HG03354 (cell line): Measurements from ENCODE around the gene ZMYND11.
A peak's percentile ranks its signal among the peaks of the same experiment; 100 is the strongest.

Source experiments
- ATAC-seq: cut with Tn5 transposase; IDR thresholded peaks from one replicate; pipeline ENCODE4 v1.9.1; 2021; ENCODE audit warnings: mild to moderate bottlenecking; ENCODE audit not compliant: unreplicated experiment, poor library complexity, severe bottlenecking

ZMYND11 gene

GRCh38 chr10:135132-135600 is at the start of gene ZMYND11:
Gene ZMYND11 (plus strand): TSS chr10:135455. CDS start chr10:180013, 44,558 bp downstream.
- ATAC-seq = peak; percentile 51

- ATAC-seq = no peak
Measured at GRCh38 chr10:86031-86430, 49.2 kb upstream of the ZMYND11 start.

GRCh38 chr10:87177-88080 is 47.8 kb upstream of the ZMYND11 start:
- ATAC-seq = no peak

DNA sequence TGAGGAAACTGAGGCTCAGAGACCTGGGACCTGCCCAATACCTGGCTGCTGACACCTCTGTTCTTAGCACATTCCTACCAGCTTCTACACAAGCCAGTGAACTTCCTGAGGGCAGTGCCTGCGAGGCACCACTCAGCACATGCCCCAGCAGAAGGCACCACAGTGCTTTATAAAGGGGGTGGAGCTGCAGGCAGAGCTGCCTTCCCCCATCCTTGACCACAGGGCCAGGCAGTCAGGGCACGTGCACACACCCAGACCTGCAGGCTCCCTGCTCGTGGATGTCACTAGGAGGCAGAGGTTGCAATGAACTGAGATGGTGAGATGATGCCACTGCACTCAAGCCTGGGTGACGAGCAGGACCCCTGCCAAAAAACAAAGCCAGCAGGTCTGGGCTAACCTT is 47.0 kb upstream of the ZMYND11 start:
- no peak for ATAC-seq

- no peak for ATAC-seq
Measured at GRCh38 chr10:89248-89647, 46.0 kb upstream of the ZMYND11 start.

GRCh38 chr10:90161-90560 is 45.1 kb upstream of the ZMYND11 start:
- no peak for ATAC-seq

GRCh38 chr10:91313-91712 is 43.9 kb upstream of the ZMYND11 start:
- no peak for ATAC-seq

GRCh38 chr10:92153-92552 is 43.1 kb upstream of the ZMYND11 start:
- no peak for ATAC-seq

GRCh38 chr10:92846-93245 is 42.4 kb upstream of the ZMYND11 start:
- no peak for ATAC-seq

DNA sequence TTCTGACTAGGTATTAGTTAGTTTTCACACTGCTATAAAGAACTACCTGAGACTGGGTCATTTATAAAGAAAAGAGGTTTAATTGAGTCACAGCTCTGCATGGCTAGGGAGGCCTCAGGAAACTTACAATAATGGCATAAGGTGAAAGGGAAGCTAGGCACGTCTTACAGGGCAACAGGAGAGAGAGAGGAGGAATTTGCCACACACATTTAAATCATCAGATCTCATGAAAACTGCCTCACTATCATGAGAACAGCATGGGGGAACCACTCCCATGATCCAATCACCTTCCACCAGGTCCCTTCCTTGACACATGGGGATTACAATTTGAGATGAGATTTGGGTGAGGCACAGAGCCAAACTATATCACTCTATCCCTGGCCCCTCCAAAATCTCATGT is 40.6 kb upstream of the ZMYND11 start:
- ATAC-seq = no peak

- no peak for ATAC-seq
Measured at GRCh38 chr10:95356-96115, 39.7 kb upstream of the ZMYND11 start.

GRCh38 chr10:96466-96865 is 38.8 kb upstream of the ZMYND11 start:
- no peak for ATAC-seq

DNA sequence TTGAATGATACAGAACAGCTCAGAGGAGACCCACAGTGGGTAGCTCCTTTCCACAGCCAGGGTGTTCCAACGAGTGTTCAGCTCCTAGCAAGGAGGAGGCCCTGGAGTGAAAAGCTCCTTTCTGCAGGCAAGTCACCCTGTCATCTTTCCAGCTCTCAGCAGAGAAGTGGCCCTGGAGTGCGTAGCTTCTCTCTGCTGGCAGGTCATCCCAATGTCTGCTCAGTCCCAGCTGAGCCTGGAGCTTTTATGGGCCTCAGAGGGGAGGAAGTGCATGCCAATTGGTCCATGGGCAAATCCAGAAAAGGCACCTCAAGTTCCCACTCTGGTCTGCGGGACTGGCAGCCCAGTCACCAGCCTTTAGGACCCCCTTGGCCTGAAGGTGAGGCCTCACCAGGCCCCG is 30.8 kb upstream of the ZMYND11 start:
- ATAC-seq = no peak

DNA sequence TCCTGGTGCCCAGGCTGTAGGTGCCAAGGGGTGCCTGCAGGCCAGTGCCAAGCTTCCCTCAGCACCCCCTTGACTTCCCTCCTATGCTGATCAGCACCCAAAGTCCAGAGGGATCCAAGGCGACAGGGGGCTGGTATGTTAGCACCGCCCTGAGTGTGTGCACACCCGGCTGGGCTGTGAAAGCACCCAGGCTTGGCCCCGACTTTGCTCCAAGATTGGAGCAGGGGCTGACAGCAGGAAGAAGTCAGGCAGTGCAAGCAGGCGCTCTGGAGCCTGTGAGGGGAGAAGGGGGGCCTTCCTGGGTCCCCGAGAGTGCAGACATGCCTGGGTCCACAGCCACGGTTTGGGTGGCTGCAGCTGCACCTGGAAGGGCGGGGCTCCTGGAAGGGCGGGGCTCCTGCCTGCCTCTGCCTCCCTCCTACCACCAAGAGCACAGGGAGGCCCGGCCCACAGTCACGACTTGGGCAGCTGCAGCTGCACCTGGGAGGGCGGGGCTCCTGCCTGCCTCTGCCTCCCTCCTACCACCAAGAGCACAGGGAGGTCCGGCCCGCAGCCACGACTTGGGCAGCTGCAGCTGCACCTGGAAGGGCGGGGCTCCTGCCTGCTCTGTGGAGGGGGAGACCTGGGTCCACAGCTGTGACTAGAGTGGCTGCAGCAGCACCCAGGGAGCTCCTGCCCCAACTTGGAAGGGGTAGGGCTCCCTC is 30.2 kb upstream of the ZMYND11 start:
- no peak for ATAC-seq

DNA sequence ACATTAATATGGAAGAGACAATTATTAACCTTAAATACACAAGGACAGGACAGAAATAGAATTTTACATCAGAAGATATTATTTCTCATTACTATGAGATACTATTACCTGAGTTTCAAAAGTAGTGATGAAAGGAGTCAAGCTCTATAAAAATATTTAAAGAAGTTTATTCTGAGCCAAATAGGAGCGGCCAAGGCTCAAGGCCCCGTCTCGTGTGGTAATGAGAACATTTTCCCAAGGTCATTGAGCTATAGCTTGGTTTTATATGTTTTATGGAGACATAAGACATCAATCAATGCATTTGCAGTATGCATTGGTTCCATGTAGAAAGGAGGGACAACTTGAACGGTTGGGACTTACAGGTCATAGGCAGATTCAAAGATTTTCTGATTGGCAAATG is 29.4 kb upstream of the ZMYND11 start:
- no peak for ATAC-seq

DNA sequence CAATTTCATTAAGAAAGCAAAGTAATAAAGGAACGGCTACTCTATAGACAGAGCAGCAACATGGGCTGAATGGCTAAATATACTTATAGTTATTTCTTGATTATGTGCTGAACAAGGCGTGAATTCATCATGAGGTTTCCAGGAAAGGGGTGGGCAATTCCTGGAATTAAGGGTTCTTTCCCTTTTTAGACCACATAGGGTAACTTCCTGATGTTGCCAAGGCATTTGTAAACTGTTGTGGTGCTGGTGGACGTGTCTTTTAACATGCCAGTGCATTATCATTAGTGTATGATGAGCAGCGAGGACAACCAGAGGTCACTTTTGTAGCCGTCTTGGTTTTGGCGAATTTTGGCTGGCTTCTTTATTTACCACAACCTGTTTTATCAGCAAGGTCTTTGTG is 28.5 kb upstream of the ZMYND11 start:
- ATAC-seq = no peak

GRCh38 chr10:112246-112645 is 23.0 kb upstream of the ZMYND11 start:
- ATAC-seq = no peak

GRCh38 chr10:124874-125273 is 10.4 kb upstream of the ZMYND11 start:
- ATAC-seq = no peak

DNA sequence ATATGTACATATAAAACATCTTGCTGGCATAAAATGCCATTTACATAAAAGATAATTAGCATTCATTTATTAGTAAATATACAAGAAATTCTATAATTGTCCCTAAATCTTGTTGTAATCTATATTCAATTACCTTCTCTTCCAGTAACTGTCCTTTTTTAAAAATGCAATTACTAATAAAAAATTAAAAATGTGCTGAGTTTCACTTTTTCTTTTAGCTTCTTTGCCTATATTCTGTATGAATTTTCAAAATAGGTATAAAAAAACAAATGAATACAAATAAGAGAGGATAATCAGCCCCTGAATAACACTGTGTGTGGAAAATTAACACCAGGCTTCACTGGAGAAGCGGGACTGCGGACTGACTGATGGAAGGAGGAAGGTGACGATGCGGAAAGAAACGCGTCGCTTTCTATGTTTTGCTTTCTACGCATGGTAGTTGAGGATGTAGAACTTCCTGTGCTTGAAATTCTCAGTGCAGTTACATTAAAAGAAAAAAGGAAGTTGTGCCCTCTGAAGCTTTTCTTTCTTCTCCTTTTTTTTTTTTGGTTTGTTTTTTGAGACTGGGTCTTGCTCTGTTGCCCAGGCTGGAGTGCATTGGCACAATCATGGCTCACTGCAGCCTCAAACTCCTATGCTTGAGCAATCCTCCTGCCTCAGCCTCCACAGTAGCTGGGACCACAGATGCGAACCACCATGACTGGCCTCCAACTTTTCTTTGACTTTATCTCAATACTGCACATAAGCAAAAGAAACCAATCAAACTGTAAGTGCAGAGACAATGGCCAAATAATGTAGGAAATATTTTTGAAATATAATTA is 7.4 kb upstream of the ZMYND11 start:
- ATAC-seq = peak; percentile 79
